ENCODE data around the gene RAB40A.

Gene RAB40A, protein sequence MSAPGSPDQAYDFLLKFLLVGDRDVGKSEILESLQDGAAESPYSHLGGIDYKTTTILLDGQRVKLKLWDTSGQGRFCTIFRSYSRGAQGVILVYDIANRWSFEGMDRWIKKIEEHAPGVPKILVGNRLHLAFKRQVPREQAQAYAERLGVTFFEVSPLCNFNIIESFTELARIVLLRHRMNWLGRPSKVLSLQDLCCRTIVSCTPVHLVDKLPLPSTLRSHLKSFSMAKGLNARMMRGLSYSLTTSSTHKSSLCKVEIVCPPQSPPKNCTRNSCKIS

DNA sequence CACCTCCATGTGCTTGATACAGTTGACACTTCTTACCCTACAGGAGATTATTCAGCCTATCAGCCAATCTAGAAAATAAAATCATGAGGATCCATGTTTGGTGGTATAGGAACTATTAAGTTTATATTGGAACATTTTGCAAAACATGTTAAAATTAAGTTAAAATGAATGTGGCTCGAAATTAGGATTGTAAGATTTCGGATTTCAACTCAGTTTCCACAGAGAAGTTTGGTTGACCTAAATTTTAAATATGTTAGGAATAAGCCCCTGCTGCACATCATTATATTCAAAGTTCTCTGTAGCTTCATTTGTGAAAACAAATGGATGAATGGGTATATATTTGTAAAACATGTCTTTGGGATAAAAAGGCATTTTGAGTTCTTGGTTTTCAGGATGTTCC is at the start of gene RAB40A:
RAB40A (minus strand) TSS at position 101 of the 400 bp plus-strand sequence. CDS start 18,733 bp downstream, outside the sequence.
- Histone ChIP-seq H3K27me3 (ENCODE audit: control insufficient read depth, insufficient read depth, low read length) (no peaks in the 10 kb centered on the region), H3K9ac (ENCODE audit: low read depth, low read length) (no peak within 1 kb of the TSS), H3K4me3 (ENCODE audit: low read depth, low read length) (no peak within 1 kb of the TSS), H3K9me3 (ENCODE audit: control insufficient read depth, insufficient read depth, low read length) (no peaks in the 10 kb centered on the region), H3K36me3 (ENCODE audit: control insufficient read depth, insufficient read depth, low read length) (no peaks in the 10 kb centered on the region), H3K4me1 (ENCODE audit: control insufficient read depth, insufficient read depth, low read length) (no peaks in the 10 kb centered on the region)

DNA sequence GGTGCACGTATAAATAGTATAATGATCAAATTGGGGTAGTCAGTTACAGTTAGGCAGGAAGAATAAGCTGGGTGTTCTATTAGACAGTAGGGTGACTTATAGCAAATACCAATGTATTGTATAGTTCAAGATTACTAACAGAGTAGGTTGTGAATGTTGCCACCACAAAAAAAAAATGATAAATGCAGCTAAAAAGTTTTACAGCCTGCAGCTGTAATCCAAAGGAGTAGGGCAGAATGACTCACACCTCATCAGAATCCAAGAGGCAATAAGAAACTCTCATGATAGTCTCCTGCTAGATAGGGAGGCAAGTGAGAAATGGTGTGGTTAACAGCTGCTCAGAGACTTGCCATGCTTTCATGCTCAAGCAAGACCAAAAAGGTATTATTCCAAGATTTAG is 46.5 kb upstream of the RAB40A start:
- H3K9ac ChIP-seq (ENCODE audit: low read depth, low read length) = no peak overlapping the region
- no peak overlapping the region for H3K4me3 ChIP-seq (ENCODE audit: low read depth, low read length)

DNA sequence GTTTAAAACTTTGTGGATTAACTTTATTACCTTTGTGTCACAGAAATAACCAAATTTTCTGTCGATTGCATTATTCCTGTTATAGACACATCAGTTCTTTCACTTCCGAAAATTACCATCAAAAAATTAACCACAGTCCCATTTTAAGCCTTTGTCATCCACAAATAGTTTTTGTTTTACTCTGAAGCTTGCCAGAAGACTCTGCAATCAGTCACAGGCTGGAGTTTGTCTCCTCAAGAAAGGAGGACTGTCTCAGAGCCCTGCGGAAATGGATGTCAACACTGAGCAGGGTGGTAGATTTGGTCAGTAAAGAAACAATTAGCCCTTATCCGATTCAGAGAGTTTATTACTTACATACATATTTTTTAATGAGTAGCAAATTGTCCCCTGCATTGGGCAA is 45.9 kb upstream of the RAB40A start:
- no peaks in the 10 kb centered on the region for H3K36me3 ChIP-seq (ENCODE audit: control insufficient read depth, insufficient read depth, low read length)
- H3K9me3 ChIP-seq (ENCODE audit: control insufficient read depth, insufficient read depth, low read length) = no peaks in the 10 kb centered on the region
- H3K4me1 ChIP-seq (ENCODE audit: control insufficient read depth, insufficient read depth, low read length) = no peaks in the 10 kb centered on the region
- no peaks in the 10 kb centered on the region for H3K27me3 ChIP-seq (ENCODE audit: control insufficient read depth, insufficient read depth, low read length)
- H3K9ac ChIP-seq (ENCODE audit: low read depth, low read length) = no peak overlapping the region
- H3K4me3 ChIP-seq (ENCODE audit: low read depth, low read length) = no peak overlapping the region

More for the DNA sequence above, 46.5 kb upstream of the RAB40A start:
- no peaks in the 10 kb centered on the region for H3K27me3 ChIP-seq (ENCODE audit: control insufficient read depth, insufficient read depth, low read length)
- H3K36me3 ChIP-seq (ENCODE audit: control insufficient read depth, insufficient read depth, low read length) = no peaks in the 10 kb centered on the region
- H3K4me1 ChIP-seq (ENCODE audit: control insufficient read depth, insufficient read depth, low read length) = no peaks in the 10 kb centered on the region
- no peaks in the 10 kb centered on the region for H3K9me3 ChIP-seq (ENCODE audit: control insufficient read depth, insufficient read depth, low read length)

DNA sequence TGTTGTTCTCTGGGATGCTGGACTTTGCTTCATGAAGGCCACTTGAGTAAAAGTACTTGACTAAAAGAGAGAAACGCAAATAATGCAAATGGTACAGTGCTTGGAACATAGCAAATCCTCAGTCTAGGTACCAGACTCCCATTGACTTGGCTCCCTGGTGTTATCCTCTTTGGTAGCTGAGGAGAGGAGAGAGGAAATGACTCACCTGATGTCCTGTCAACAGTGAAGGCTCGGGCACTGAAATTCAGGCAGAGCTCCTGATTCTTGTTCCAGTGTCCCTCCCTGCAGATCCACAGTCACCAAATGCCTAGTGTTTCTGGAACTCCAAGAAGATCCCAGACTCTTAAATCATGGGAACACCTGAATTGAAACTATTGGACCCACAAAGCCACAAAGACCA is 43.5 kb upstream of the RAB40A start:
- no peak overlapping the region for H3K4me3 ChIP-seq (ENCODE audit: low read depth, low read length)

DNA sequence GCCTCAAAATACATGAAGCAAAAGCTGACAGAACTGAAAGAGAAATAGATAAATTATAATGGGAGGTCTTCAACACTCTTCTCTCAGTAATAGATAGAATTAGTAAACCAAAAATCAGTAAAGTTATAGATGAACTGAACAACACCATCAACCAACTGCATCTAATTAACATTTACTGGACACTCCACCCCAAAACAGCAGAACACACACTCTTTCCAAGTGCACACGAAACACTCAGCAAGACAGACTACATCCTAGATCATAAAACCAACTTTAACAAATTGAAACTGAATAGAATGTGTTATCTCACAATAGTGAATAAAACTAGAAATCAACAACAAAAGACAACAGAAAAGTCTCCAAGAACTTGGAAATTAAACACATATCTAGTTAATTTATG is 41.0 kb upstream of the RAB40A start:
- H3K27me3 ChIP-seq (ENCODE audit: control insufficient read depth, insufficient read depth, low read length) = no peaks in the 10 kb centered on the region
- no peak overlapping the region for H3K9ac ChIP-seq (ENCODE audit: low read depth, low read length)
- H3K4me1 ChIP-seq (ENCODE audit: control insufficient read depth, insufficient read depth, low read length) = no peaks in the 10 kb centered on the region
- no peaks in the 10 kb centered on the region for H3K9me3 ChIP-seq (ENCODE audit: control insufficient read depth, insufficient read depth, low read length)
- H3K4me3 ChIP-seq (ENCODE audit: low read depth, low read length) = no peak overlapping the region
- H3K36me3 ChIP-seq (ENCODE audit: control insufficient read depth, insufficient read depth, low read length) = no peaks in the 10 kb centered on the region

More for the DNA sequence above, 43.5 kb upstream of the RAB40A start:
- no peaks in the 10 kb centered on the region for H3K4me1 ChIP-seq (ENCODE audit: control insufficient read depth, insufficient read depth, low read length)
- no peaks in the 10 kb centered on the region for H3K27me3 ChIP-seq (ENCODE audit: control insufficient read depth, insufficient read depth, low read length)
- H3K36me3 ChIP-seq (ENCODE audit: control insufficient read depth, insufficient read depth, low read length) = no peaks in the 10 kb centered on the region
- no peak overlapping the region for H3K9ac ChIP-seq (ENCODE audit: low read depth, low read length)
- H3K9me3 ChIP-seq (ENCODE audit: control insufficient read depth, insufficient read depth, low read length) = no peaks in the 10 kb centered on the region

DNA sequence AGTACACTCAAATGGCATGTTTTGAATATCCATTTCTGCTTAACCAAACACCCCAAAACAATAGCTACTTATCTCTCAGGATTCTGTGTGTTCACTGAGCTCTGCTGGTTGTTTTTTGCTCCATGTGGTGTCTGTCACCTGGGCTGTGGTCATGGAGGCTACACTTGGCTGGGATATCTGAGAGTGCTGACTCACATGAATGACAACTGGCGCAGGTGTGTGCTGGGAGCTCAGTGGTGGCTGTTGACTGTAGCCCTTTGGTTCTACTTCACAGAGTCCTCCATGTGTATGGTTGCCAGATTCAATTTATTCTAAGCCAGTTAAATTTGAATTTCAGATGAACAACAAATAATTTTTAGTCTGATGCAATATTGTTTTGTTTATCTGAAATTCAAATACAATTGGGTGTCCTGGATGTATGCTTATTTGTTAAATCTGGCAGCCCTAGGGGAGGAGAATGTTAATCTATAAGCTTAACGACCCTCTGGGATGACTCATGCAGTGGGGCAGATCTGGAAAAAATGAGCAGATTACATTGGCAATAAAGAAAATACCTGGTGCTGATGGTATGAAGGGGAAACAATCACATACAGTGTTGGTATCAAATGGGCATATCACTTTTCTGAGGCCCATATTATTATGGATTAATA is 37.8 kb upstream of the RAB40A start:
- H3K9me3 ChIP-seq (ENCODE audit: control insufficient read depth, insufficient read depth, low read length) = no peaks in the 10 kb centered on the region
- no peak overlapping the region for H3K9ac ChIP-seq (ENCODE audit: low read depth, low read length)
- no peaks in the 10 kb centered on the region for H3K27me3 ChIP-seq (ENCODE audit: control insufficient read depth, insufficient read depth, low read length)
- H3K4me3 ChIP-seq (ENCODE audit: low read depth, low read length) = no peak overlapping the region
- H3K36me3 ChIP-seq (ENCODE audit: control insufficient read depth, insufficient read depth, low read length) = no peaks in the 10 kb centered on the region
- no peaks in the 10 kb centered on the region for H3K4me1 ChIP-seq (ENCODE audit: control insufficient read depth, insufficient read depth, low read length)

DNA sequence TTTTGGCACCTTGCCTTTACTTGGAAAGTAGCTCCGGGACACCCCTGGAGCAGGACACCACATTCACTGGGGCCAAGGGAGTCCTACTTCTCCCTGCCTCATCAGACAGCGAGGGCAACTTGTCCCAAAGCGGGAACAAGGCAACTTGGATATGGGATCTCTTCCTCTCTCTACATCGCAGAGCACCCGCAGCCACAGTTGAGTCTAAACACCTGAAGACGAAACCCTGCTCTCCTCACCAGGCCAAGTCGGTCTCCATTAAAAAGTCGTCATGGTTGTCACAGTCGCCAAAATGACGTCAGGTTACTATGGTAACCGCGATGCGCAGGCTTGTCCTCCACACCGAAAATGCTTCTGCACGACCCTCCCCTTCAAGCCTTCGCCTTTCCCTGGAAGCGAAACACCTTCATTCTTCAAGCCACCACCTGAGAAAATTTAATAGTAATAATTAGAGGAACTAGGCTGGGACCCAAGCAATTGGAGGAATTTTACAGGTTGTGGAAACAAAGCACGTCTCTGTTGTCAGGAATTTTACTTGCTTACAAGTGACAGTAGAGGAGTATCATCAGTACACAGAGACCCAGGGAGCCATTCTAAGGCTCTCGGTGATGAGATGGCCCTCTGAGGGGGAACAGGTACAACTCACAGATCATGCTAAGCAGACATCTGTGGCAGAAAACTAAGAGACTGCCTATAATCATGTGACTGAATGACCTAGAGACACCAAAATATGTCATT is 35.6 kb upstream of the RAB40A start:
- Histone ChIP-seq H3K4me3 (ENCODE audit: low read depth, low read length) (peak overlapping the region; percentile 94), H3K36me3 (ENCODE audit: control insufficient read depth, insufficient read depth, low read length) (no peaks in the 10 kb centered on the region), H3K4me1 (ENCODE audit: control insufficient read depth, insufficient read depth, low read length) (no peaks in the 10 kb centered on the region), H3K9ac (ENCODE audit: low read depth, low read length) (peak overlapping the region; percentile 66), H3K27me3 (ENCODE audit: control insufficient read depth, insufficient read depth, low read length) (no peaks in the 10 kb centered on the region), H3K9me3 (ENCODE audit: control insufficient read depth, insufficient read depth, low read length) (no peaks in the 10 kb centered on the region)

DNA sequence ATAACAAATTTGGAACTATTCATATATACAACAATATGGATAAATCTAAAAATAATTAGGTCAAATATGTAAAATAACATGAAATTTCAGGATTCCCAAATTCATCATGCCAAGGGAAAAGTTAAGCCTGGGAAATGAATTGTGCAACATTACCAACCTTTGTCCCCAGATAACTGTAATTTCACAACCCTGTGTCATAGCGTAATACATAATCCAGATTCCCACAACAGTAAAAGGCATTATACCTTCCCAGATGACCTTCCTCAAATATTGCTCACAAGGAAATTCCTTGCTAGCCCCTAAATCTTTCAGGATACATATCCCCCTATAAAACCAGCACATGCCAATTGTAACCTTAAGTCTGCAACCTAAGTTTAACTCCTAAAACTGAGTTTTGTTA is 32.9 kb upstream of the RAB40A start:
- Histone ChIP-seq H3K36me3 (ENCODE audit: control insufficient read depth, insufficient read depth, low read length) (no peaks in the 10 kb centered on the region), H3K4me3 (ENCODE audit: low read depth, low read length) (no peak overlapping the region), H3K9me3 (ENCODE audit: control insufficient read depth, insufficient read depth, low read length) (no peaks in the 10 kb centered on the region), H3K27me3 (ENCODE audit: control insufficient read depth, insufficient read depth, low read length) (no peaks in the 10 kb centered on the region), H3K4me1 (ENCODE audit: control insufficient read depth, insufficient read depth, low read length) (no peaks in the 10 kb centered on the region), H3K9ac (ENCODE audit: low read depth, low read length) (no peak overlapping the region)

DNA sequence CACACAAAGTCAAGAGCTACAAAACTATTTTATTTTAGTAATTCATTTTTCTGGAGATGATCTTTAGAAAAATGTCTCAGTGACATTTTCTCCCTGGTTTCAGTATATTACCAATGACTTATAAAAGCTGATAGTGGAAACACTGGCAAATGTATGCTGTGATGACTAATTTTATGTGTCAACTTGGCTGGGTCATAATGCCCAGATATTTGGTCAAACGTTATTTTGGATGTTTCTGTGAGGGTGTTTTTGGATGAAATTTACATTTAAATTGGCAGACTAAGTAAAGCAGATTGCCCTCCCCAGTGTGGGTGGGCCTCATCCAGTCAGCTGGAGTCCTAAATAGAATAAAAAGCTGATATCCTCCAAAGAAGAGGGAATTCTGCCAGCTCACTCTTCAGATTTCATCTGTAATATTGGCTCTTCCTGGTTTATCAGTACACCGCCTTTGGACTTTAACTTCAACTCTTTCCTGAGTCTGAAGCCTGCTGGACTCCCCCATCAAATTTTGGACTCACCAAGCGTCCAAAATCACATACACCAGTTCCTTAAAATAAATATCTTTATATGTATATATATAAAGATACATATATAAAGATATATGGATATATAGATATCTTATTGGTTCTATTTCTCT is 31.2 kb upstream of the RAB40A start:
- Histone ChIP-seq H3K4me1 (ENCODE audit: control insufficient read depth, insufficient read depth, low read length) (no peaks in the 10 kb centered on the region), H3K4me3 (ENCODE audit: low read depth, low read length) (no peak overlapping the region), H3K9ac (ENCODE audit: low read depth, low read length) (no peak overlapping the region), H3K36me3 (ENCODE audit: control insufficient read depth, insufficient read depth, low read length) (no peaks in the 10 kb centered on the region), H3K27me3 (ENCODE audit: control insufficient read depth, insufficient read depth, low read length) (no peaks in the 10 kb centered on the region), H3K9me3 (ENCODE audit: control insufficient read depth, insufficient read depth, low read length) (no peaks in the 10 kb centered on the region)

DNA sequence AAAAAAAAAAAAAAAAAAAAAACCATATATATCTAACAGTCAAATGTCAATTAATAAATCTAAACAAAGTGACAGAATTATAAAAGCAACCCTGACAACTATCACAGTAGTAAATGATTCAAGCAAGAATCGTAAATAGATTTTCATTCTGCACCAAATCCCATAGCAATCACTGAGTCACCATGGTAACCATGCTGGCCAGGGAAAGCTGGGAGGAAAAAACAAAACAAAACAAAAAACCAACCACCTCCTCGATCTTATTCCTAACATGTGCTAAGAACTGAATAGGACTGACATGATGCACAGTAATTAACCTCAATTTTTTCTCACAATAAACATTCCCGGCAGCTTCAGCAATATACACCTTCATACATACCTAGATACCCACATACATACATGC is 30.6 kb upstream of the RAB40A start:
- no peak overlapping the region for H3K4me3 ChIP-seq (ENCODE audit: low read depth, low read length)
- no peaks in the 10 kb centered on the region for H3K4me1 ChIP-seq (ENCODE audit: control insufficient read depth, insufficient read depth, low read length)
- no peaks in the 10 kb centered on the region for H3K27me3 ChIP-seq (ENCODE audit: control insufficient read depth, insufficient read depth, low read length)
- no peaks in the 10 kb centered on the region for H3K36me3 ChIP-seq (ENCODE audit: control insufficient read depth, insufficient read depth, low read length)
- H3K9me3 ChIP-seq (ENCODE audit: control insufficient read depth, insufficient read depth, low read length) = no peaks in the 10 kb centered on the region
- no peak overlapping the region for H3K9ac ChIP-seq (ENCODE audit: low read depth, low read length)

DNA sequence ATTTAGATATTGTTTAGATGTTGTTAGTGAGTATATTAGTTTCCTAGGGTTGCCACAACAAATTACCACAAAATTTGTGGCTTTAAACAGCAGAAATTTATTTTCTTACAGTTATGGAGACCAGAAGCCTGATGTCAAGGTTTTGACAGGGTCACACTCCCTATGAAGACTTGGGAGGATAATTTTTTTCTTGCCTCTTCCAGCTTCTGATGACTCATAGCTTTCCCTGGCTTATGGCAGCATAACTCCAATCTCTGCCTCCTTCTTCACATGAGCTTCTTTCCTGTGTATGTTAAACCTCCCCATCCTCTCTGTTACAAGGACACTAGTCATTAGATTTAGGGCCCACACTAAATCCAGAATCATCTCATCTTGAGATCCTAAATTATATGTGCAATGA is 20.9 kb upstream of the RAB40A start:
- H3K9me3 ChIP-seq (ENCODE audit: control insufficient read depth, insufficient read depth, low read length) = no peaks in the 10 kb centered on the region
- no peaks in the 10 kb centered on the region for H3K27me3 ChIP-seq (ENCODE audit: control insufficient read depth, insufficient read depth, low read length)
- no peak overlapping the region for H3K4me3 ChIP-seq (ENCODE audit: low read depth, low read length)

More for the DNA sequence above, 20.9 kb upstream of the RAB40A start:
- H3K9ac ChIP-seq (ENCODE audit: low read depth, low read length) = no peak overlapping the region
- no peaks in the 10 kb centered on the region for H3K4me1 ChIP-seq (ENCODE audit: control insufficient read depth, insufficient read depth, low read length)
- no peaks in the 10 kb centered on the region for H3K36me3 ChIP-seq (ENCODE audit: control insufficient read depth, insufficient read depth, low read length)

All from iPS-15b (cell line).